Eye (tissue), 1 donor: Measurements from ENCODE around the gene GOLGA1.
"Not testable (repeated sequence)": the region's sequence is repeated elsewhere in the genome, so short reads cannot be mapped to it uniquely, and the experiment has no call there.

Source experiments
- DNase-seq: peaks from one replicate; pipeline ENCODE4 v3.0.0-alpha.2; 2015

GOLGA1 gene, protein sequence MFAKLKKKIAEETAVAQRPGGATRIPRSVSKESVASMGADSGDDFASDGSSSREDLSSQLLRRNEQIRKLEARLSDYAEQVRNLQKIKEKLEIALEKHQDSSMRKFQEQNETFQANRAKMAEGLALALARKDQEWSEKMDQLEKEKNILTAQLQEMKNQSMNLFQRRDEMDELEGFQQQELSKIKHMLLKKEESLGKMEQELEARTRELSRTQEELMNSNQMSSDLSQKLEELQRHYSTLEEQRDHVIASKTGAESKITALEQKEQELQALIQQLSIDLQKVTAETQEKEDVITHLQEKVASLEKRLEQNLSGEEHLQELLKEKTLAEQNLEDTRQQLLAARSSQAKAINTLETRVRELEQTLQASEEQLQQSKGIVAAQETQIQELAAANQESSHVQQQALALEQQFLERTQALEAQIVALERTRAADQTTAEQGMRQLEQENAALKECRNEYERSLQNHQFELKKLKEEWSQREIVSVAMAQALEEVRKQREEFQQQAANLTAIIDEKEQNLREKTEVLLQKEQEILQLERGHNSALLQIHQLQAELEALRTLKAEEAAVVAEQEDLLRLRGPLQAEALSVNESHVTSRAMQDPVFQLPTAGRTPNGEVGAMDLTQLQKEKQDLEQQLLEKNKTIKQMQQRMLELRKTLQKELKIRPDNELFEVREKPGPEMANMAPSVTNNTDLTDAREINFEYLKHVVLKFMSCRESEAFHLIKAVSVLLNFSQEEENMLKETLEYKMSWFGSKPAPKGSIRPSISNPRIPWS

DNA sequence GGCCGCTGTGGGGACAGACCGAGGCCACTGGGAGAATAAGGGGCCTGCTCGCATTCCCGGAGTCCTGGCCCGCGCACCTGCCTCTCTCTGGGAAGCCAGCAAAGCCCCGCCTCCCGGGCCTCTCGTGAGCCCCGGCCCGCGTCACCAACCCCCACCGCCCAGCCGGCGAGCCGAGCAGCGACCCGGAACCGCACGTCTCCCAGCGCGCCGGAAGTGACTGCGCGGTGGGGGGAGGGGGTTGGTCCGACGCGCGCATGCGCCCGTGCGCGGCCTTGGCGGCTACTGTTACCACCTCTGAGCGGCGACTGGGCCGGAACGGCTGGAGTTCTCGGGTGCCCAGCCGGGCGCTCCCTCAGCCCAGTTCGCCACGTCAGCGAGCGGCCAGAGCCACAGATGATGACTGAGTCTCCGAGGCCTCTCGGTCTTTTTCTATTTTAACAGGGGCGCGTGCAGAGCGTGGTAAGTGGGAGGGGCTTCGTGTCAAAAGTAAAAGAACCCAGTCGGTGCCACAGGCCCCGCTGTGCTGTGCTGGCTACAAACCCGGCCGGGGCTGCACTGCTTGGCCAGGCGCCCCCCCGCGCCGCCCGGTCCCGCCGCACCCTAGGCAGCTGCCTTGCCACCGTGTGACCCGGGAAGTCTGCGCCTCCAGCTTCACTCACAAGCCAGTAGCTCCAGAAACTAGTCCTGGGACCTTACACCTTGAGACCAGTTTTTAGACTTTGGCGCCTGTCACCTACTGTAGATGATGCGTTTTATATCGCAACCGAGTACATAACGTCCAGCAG, at the start of gene GOLGA1:
GOLGA1 (minus strand) TSS at position 190 of the 785 bp plus-strand sequence. CDS start 2,372 bp downstream, outside the sequence.
- DNase-seq = peak; percentile 98

DNA sequence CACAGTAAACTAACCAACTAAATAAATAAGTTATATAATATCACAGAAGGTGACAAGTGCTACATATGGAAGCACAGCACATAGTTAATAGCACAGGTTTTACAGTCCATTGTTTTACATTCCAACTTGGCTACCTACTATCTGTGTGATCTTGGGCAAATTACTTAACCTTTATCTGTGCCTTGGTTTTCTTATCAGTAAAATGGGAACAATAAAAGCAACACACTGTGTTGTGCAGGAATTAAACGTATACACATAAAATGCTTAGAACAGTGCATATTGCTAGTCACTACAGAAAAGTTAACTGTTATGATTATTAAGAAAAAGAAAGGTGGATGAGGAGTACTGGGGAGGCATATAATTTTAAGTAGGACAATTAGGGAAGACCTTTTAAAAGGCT, 42.8 kb upstream of the GOLGA1 start:
- DNase-seq = no peak

DNA sequence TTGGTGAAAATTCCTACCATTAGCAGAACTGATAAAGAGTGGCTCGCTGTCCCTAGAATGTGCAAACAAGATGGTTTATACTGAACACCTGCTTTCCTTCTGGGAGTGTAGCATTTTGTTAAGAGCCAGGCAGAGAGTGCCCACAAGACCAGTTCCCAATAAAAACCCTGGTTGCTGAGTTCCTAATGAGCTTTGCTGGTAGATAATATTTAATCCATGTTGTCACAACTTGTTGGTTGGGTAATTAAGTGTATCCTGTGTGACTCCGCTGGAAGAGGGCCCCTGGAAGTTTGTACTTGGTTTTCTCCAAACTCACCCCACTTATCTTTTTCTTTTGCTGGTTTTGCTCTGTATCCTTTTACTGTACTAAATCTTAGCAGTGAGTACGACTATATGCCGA, 39.5 kb upstream of the GOLGA1 start:
- DNase-seq = no peak

DNA sequence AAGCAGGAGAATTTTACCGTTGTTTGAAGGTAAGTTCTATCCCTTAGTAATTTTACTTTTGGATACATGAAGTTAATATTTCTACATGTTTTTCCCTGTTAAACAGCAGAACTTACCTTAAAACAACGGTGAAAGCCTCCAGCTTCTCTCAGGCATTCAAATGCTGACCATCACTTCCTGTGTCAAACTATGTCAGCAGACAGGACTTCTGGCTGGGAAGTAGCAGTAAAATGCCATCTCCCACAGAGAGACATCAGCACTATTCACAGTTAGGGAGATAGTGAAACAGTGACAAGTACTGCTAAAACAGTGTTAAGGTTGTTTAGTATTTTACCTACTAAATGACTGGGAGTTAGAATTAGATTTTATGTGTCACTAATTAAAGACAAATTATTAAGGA, 34.2 kb upstream of the GOLGA1 start:
- no peak for DNase-seq

DNA sequence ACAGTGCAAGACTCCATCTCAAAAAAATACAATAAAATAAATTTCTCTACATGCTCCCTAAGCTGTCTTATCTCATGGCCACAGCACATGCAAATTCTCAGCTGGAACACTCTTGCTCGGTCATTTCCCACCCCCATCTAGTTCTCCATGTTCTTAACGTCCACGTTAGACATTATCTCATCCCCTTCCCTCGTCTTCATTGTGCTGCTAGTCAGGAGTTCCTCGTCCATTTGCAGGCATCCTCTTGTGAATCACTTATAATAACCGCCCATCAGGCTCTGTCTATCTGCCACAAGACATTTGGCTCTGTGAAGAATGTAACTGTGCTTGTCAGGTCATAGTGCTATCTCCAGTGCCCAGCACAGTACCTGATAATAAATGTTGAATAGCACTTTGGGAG, 32.9 kb upstream of the GOLGA1 start:
- DNase-seq = peak; percentile 7

DNA sequence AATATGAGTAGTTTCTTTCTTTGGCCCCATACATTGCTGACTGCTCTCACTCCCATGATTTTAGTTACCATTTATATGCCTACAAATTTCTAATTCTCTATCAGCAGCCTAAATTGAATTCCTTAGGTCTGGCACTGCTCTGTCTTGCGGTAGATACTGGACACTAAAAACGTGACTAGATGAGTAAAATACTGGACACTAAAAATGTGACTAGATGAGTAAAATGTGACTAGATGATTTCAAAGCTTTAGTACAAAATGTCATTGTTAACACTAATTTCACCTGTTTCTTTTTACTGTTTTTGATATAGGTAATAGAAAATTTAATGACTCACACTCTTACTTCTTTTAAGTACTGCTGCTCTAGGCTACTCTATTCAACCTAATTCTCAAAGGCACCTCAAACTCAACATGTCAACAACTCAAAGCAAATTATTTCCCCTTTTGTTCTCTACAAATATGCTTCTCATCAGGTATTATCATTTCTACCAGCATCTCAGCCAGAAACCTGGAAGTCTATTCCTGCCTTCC, 31.4 kb upstream of the GOLGA1 start:
- no peak for DNase-seq

DNA sequence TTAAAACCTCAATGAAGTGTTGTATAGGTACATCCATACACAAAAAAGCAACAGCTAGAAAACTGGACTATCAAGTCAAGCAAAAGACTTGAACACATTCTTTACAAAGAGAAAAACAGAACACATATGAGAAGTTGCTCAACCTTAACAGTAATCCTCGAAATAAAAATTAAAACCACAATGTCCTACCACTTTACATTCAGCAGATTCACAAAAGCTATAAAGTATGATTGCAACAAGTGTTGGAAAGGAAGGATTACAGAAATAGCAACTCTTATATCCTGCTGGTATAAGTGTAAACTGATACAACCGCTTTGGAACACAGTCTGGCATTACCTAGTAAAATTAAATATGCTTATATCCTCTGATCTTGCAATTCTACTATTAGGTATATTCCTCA, 28.5 kb upstream of the GOLGA1 start:
- no peak for DNase-seq

DNA sequence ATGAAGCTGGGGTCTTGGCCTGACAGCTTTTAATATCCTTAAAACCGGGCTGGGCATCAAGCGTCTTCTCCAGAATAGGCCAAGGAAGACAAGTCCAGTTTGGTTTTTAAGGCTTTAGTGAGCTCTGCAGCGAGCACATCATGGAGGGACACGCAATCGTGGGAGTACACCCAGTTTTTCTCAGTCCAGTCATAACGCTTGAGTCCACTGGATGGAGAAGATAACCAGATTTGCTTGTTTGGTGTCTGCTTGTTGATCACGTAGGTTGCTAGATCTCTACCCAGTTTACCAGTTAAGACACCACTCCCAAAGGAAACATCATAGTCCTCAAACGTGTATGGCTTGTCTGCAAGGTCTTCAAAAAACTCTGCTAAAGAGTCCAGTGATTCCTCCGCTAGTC, 27.4 kb upstream of the GOLGA1 start:
- no peak for DNase-seq

DNA sequence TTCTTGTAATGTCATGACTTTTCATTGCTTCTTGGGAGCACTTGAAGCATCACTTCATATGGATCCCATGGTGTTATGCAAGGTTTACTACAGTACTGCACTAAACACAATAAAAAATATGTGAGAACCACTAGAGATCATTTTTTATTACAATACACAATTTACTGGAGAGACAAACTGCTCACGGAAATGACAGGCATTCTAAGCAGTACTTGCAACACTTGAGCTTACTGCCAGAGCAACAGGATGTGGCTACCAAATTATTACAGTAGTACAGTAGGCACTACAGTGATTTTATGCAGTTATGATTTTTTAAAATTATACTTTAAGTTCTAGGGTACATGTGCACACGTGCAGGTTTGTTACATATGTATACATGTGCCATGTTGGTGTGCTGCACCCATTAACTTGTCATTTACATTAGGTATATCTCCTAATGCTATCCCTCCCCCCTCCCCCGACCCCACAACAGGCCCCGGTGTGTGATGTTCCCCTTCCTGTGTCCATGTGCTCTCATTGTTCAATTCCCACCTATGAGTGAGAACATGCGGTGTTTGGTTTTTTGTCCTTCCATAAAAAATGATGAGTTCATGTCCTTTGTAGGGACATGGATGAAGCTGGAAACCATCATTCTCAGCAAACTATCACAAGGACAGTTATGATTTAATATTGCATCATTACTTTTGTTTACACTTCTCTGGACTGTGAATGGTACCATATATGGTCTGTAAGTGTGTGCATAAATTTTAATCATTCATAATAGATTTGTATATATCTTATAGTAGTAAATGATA, 25.1 kb upstream of the GOLGA1 start:
- DNase-seq = not testable (repeated sequence)

DNA sequence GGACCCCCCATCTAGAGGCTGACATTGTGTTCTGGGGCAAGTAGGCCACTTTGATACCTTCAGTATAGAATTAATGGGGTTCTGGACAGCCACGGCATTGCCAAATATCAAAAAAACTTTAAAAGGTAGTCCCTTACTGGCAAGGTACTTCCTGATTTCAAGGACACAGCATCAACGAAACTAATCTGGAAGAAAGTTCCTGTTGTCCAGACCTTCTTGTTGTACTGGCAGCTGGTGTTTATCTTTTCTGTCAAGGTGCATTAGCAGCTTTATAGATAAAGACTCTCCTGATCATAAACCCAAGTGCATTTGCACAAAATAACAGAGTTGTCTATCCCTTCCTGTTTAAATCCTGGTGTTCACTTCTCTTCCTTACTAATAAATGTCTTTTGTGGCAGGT, 23.7 kb upstream of the GOLGA1 start:
- DNase-seq = no peak

DNA sequence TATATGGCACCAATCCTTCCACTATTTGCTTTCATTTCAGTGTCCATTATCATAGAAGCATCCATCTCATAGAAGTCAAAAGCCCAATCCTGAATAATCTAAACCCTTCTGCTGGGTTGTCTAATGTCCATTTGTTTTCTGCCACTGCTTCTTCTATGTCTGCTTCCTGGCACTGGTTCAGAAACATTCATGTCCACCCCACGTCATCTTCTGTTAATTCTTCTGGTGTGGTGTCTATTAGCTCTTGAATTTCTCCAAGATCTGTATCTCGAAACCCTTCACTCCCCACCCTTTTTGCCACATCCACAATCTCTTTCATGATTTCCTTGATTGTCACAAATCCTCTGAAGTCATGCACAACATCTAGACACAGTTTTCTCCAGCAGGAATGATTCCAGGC, 23.2 kb upstream of the GOLGA1 start:
- DNase-seq = no peak

DNA sequence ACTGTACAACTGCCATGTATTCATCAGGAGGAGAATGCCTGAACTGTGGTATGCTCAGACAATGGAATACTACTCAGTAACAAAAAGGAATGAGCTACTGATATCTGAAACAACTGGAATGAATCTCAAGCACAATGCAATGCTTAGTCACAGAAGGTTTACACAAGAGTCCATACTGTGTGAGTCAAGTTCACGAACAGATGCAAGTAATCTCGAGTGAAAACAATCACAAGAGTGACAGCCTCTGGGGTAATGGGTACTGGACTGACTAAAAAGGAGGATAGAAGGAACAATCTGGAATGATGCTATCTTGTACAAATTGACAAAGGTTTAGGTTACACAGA, 19.5 kb upstream of the GOLGA1 start:
- DNase-seq = no peak

DNA sequence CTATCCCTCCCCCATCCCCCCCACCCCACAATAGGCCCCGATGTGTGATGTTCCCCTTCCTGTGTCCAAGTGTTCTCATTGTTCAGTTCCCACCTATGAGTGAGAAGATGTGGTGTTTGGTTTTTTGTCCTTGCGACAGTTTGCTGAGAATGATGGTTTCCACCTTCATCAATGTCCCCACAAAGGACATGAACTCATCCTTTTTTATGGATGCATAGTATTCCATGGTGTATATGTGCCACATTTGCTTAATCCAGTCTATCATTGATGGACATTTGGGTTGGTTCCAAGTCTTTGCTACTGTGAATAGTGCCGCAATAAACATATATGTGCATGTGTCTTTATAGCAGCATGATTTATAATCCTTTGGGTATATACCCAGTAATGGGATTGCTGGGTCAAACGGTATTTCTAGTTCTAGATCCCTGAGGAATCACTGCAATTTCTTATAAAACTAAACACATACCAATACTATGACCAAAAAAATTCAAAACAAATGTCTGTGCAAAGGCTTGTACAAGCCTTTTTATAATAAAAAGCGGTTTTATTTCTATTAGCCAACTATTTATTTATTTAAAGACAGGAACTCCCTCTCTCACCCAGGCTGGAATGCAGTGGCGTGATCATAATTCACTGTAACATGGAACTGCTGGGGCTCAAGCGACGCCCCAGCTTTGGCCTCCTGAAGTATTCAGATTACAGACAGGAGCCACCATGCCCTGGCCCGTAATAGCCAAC, 19.0 kb upstream of the GOLGA1 start:
- DNase-seq = not testable (repeated sequence)

DNA sequence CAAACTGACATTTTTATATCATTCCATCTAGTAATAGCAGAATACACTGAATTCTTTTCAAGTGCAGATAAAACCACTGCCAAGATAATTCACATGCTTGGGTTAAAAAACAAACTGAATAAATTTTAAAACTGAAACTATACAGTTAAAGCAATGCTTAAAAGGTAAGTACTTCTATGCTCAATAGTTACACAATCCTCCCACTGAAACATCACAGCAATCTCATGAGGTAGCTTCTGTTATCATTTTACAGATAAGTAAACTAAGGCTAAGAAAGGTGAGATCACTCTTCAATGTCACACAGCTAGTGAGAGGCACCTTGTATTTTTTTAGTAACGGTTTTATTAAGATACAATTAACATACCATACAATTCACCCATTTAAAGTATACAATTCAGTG, 13.4 kb upstream of the GOLGA1 start:
- no peak for DNase-seq

DNA sequence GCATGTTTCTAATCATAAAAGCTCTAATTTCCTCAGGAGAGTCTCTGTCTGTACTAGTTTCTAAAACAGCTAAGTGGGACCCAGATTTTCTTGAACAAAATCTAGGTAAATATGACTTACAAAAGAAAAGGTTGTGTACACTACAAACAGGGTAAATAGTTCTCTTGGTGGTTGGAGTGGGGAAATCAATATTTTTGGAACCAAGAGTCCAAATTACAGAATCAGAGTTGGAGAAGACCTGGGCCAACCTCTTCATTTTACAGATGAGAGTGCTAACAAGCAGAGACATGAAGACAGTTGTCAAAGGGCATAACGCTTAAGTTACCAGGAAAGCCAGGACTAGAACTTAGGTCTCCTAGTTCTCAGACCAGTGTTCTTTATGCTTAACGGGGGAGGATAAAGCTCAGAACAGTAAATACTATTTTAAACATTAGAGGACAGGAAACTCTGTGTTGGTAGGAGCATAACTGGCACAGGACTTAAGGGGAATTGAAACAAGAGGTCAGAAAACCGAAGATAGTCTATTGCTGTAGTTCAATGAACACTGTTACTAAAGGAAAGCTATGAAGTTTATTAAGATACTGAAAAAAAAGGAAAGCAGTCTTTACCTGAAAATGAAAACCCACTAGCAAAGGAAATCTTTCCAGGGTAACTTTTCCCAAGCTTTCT, 9.3 kb upstream of the GOLGA1 start:
- no peak for DNase-seq

DNA sequence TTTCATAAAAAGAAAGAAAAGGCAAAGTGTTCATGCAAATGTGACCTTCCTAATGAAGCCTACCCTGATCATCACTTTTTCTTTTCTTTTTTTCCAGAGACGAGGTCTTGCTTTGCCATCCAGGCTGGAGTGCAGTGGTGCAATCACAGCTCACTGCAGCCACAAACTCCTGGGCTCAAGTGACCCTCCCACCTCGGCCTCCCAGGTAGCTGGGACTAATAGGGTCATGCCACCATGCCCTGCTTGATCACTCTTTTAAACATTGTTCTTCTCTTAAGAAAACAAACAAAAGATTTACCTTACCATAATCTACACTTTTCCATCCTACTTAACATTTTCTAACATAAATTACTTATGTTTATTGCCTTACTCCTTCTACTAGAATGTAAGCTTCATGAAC, 8.5 kb upstream of the GOLGA1 start:
- no peak for DNase-seq

DNA sequence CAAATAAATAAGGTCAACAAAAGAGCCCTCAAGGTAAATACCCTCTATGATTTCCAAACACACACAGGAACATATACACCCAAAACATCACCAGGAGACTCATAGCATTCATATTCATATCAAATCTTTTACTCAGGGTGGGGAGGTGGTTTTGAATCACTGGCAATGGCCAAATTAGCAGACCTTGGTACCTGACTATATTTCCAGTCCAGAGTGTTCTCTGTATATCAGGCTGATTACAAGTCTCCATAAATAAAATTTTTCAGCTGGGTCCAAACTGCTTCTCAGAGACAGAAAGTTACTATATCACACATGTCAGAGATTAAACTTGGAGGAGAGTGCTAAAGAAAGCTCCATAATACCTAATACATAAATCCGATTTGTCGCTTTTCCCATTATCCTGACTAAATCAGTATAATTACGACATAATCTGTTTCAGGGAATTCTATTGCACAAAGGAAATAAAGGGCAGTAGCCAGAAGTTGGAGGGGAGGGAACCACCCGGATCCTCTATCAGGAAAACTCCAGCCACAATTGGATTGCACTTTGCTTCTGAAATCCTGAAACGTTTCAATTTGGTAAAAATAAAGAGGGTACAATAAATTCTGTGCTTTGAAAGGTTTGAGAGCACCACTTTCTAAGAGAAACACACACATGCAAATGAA, 7.0 kb upstream of the GOLGA1 start:
- no peak for DNase-seq

DNA sequence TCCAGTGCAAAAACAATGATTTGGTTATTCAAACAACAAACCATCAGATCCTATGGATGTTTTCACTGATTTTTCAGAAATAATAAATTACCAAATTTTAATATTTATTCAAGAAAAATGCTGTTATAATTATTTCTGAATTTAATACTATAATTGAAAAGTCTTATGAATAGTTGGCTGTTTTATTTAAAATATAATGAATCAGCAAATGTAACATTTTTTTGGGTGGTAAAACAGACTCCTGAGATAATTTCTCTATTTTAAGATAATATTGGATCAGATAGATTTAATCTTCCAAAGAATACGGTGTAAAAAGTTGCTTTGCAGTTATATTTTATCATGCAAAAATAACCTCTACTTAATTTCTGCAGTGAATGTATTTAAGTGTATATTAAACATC, 5.3 kb upstream of the GOLGA1 start:
- no peak for DNase-seq

DNA sequence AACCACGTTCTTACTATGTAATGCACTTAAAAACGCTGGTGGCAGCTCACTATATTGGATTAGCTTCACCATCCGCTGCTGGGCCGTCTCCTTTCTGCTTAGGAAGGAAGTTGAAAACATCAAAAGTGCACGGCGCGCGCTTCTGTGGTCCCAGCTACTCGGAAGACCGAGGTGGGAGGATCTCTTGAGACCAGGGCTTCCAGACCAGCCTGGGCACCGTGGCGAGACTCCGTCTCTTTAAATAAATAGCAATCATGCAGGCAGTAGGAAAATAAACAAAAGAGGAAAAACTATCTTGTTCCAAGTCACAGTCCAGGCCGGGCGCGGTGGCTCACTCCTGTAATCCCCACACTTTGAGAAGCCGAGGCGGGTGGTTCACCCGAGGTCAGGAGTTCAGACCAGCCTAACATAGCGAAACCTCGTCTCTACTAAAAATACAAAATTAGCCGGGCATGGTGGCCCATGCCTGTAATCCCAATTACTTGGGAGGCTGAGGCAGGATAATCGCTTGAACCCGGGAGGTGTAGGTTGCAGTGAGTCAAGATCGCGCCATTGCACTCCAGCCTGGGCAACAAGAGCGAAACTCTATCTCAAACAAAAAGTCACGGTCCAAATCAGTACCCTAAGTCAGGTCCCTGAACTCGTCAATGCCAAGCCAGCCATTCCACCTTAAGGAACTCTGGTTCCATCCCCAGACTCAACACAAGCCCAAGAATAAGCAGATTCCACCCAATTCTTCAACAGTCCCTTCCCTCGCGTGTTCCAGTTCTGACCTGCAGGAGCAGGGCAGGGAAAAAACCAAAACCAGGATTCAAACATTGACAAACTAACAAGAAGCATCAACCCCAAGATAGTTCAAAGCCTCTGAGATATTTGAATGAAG, 1.0 kb upstream of the GOLGA1 start:
- peak; percentile 19 for DNase-seq

DNA sequence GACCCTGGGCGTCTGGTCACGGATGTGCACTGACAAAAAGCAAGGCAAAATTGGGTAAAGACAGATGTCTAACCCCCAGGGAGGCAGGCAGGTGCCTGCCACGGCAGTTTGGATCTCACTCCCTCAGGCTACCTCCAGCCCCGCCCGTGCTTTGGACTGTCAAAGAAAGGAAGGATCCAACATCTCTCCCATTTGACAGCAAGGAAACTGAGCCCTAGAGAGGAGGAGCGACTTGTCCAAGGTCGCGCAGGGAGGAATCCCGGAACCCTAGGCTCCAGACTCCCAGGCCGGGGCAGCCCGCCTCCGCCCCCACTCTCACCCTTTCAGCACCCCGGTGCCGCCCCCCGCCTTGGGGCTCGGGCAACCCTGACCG, 376 bp downstream of the GOLGA1 start:
- no peak for DNase-seq
